NCI-H187 treated with DMSO at 0.1 percent for 48 hours (cell line): ENCODE data around the gene C1orf226.
"Not testable (repeated sequence)": the region's sequence is repeated elsewhere in the genome, so short reads cannot be mapped to it uniquely, and the experiment has no call there.

ENCODE experiments used
- DNase-seq: peaks from one replicate; lab custom pipeline; 2025; lab: John Stamatoyannopoulos, UW

Gene C1orf226

DNA sequence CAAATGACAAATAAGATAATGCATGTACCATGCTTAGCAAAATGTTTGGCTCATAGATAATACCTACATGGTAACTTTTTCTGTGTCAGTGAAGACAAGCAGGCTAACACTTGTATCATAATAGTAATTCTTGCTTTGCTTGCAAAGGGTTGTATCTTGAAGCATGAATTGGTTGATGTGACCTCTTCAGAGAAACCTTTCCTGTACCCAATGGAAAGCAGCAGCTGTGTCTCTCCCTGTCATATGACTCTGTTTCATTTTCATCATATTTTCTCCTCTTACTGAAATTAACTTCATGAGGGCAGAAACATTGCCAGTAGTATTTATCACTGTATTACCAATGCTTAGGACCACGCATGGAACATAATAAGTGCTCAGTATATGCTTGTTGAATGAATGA, 26.0 kb downstream of the C1orf226 start:
- no peak for DNase-seq

DNA sequence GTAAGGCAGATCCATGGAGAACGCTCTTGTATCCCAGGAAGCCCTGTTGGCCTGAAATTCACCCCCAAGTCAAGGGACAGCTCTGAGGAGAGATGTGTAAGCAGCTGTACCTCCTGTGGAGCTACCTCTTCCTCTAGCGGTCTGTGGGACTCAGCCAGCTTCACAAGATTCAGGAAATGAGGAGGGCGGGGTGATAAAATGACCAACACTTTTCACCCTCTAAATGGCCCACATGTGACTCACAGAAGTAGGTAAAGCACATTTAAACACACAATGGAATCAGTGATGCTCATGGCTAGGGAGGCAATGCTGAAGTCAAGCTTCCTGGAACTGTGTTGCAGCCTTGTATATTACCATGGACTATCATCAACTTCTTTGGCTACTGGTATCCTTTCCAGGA, 30.5 kb downstream of the C1orf226 start, which contains the start of gene SH2D1B:
TSS of gene SH2D1B (minus strand) at position 135 of the 400 bp plus-strand sequence. CDS start at position 15, 120 bp downstream.
- no peak for DNase-seq

DNA sequence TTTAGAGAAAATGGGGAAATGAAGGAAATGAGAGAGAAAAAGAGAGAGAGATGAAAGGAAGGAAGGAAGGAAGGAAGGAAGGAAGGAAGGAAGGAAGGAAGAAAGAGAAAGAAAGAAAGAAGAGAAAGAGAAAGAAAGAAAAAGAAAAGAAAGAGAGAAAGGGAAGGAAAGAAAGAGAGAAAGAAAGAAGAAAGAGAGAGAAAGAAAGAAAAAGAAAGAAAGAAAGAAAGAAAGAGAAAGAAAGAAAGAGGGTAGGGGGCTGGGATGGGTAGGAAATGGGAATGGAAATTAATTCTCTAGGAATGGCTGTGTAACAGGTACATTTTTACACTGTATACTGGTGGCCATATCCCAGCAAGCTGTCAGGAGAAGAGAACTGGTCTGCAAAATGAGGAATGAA, 34.7 kb downstream of the C1orf226 start:
- DNase-seq: no peak

DNA sequence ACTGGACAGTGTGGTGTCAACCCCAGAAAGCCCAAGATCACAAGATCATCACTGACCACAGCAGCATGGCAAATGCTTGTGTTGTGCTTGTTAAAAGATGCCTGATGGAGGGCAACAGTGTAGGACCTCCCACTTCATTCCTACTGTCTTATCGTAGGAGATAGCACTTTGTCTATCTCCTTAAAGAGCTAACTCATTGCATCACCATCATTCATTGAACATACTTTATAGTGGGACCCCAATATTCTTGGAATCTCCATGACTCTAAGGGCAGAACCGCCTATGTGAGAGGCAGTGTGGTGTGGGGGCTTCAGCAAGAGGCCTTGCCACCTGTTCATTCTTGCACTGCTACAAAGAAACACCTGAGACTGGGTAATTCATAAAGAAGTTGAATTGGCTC, 35.4 kb downstream of the C1orf226 start:
- DNase-seq: no peak

DNA sequence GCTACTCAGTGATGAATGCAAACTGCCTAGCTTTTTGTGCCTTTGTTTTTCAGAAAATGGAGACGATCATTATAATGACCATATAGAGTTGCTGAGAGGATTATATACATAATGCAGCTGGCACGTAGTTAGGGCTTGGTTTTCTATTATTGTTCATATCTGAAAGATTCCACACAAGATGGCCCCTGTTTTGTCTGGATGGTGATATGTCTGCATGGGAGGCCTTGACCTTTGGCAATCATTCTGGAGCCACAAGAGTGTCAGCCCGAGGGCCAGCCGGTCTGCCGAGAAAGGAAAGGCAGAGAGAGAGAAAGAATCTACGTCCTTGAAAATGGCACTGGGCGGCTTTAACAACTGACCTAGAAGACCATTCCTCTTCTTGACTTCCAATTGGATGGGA, 36.1 kb downstream of the C1orf226 start:
- no peak for DNase-seq

DNA sequence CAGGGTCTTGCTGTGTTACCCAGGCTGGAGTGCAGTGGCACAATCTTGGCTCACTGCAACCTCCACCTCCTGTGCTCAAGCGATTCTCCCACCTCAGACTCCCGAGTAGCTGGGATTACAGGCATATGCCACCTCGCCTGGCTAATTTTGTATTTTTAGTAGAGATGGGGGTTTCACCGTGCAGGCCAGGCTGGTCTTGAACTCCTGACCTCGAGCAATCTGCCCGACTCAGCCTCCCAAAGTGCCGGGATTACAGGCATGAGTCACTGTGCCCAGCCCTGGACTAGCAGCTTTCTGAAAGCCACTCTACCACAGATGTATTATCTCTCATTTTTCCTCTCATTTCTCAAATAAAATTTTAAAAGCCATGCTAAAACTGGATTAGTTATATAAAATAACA, 37.1 kb downstream of the C1orf226 start:
- DNase-seq: not testable (repeated sequence)

DNA sequence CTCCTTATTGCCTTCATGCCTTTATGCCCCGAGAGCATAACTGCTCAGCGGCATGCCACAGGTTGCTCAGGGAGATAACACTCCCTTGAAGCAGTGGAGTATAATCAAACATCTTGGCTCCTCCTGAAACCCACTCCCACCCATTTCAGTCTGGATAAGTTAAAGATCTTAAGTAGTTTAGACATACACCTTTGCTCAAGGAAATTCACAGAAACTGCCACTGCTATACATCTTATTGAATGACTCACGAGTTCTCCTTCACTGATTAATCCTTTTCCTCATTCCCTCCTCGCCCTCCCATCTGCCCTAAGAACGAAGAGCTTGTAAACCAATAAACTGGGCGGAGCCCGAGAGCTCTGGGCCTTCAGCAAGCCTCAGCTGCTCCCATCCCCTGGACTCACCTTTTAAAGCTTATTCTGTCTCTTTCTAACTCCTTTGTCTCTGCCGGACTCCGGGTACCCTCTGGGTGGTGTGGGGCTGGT, 38.0 kb downstream of the C1orf226 start:
- not testable (repeated sequence) for DNase-seq

DNA sequence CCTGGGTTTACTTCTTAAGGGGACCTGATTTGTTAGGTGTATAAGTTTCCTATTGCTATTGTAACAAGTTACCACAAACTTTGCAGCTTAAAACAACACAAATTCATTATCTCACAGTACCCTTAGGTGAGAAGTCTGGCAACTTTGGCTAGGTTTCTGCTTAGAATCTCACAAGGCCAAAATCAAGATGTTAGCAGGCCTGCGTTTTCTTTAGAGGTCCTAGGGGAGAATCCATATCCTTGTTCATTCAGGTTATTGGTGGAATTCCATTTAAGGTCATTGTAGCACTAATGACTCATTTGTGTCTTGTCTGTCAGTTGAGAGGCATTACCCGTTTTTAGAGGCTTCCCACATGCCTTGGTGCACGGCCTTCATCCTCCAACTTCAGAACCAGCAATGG, 38.6 kb downstream of the C1orf226 start:
- no peak for DNase-seq

DNA sequence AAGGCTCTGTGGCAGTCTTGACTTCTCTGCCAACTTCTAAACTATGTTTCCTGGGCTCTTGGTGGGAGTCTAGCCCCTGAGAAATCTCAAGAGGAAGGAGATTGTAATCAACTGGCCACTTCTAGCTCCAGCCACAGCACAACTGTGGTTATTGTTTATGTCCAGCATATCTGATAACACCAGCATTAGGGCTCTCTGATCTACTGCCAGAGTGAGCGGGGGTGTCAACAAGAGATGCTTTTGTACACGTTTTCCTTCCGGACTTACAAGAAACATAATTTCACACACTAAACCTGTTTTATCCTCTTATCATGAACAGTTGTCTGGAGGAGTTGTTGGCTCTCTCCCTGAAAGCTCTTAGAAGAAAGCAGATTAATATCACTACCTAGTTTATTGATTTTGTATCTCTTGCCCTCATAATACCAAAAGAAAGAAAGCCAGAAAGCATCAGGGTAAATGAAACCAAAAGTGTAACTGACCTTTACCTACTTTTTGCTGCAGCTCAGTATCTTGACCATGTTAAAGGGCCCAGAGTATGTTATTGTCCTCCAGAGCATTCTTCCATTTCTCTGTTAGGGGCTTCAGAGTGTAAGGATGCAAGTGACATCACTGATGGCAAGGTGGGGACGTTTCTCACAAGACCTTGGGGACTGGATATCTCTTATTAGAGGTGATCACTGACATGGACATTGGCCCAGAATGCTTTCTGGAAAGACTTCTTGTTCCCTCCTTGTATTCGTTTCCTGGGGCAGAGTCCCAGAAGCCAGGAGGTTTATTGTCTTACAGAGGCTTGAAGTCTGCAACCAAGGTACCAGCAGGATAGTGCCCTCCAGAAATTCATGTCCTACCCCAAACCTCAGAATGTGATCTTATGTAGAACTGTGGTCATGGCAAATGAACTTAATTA, 40.0 kb downstream of the C1orf226 start:
- no peak for DNase-seq

DNA sequence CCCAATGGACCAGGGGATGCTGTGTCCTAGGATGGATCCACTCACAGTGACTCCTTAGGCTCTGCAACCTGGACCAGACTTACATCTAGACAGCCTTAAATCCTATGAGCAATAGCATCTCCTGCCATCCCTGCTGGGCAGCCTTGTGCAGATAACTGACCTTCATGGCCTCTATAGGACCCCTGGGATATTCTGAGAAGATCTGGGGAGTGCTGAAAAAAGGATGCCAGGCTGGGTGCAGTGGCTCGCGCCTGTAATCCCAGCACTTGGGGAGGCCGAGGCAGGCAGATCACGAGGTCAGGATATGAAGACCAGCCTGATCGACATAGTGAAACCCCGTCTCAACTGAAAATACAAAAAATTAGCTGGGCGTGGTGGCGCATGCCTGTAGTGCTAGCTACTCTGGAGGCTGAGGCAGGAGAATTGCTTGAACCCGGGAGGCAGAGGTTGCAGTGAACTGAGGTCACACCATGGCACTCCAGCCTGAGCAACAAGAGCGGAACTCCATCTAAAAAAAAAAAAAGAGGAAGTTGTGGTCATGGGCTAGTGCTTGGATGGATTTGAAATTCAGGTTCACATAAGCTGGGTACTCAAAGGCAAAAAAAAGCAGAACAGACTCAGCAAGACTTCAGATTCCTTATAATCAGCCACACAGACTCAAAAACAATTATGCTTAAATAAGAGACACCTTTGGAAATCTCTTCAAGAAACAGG, 41.3 kb downstream of the C1orf226 start:
- DNase-seq: no peak

DNA sequence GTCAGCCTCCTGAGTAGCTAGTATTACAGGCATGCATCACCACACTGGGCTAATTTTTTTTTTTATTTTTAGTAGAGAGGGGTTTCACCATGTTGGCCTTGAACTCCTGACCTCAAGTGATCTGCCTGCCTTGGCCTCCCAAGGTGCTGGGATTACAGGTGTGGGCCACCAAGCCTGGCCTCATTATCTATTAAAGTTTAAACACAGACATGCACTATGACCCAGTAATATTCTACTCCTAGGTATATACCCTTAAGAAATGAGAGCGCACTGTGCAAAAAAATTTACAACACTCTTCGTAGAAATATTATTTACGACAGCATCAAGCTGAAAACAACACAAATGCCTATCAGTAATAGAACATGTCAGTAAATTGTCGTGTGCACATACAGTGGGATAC, 49.1 kb downstream of the C1orf226 start:
- no peak for DNase-seq

DNA sequence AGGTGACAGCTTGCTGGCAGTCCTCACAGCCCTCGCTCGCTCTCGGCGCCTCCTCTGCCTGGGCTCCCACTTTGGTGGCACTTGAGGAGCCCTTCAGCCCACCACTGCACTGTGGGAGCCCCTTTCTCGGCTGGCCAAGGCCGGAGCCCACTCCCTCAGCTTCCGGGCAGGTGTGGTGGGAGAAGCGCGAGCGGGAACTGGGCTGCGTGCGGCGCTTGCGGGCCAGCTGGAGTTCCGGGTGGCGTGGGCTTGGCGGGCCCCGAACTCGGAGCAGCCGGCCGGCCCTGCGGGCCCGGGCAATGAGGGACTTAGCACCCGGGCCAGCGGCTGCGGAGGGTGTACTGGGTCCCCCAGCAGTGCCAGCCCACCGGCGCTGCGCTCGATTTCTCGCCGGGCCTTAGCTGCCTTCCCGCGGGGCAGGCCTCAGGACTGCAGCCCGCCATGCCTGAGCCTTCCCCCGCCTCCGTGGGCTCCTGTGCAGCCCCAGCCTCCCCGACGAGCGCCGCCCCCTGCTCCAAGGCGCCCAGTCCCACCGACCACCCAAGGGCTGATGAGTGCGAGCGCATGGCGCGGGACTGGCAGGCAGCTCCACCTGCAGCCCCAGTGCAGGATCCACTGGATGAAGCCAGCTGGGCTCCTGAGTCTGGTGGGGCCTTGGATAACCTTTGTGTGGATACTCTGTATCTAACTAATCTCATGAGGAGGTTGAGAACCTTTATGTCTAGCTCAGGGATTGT, 51.6 kb downstream of the C1orf226 start:
- not testable (repeated sequence) for DNase-seq
